OCI-LY7 (cell line): ENCODE measurements around the gene MARCHF9.

Experiments
- EZH2phosphoT487 ChIP-seq: fragments of 200-600 bp; sonication (generic); IDR thresholded peaks from 2 replicates; pipeline ENCODE4 v1.6.1; 2018; ENCODE audit warnings: low read depth, borderline replicate concordance, mild to moderate bottlenecking, mixed run types, antibody characterized with exemption, low read length, moderate library complexity, mixed read lengths
- TF ChIP-seq, protein P1 (sequence below): fragments of 200-600 bp; sonication (generic); conservative IDR thresholded peaks from 2 replicates; pipeline ENCODE4 v1.5.1; 2014; ENCODE audit warnings: mild to moderate bottlenecking, antibody characterized with exemption, low read length, moderate library complexity, mixed read lengths

DNA sequence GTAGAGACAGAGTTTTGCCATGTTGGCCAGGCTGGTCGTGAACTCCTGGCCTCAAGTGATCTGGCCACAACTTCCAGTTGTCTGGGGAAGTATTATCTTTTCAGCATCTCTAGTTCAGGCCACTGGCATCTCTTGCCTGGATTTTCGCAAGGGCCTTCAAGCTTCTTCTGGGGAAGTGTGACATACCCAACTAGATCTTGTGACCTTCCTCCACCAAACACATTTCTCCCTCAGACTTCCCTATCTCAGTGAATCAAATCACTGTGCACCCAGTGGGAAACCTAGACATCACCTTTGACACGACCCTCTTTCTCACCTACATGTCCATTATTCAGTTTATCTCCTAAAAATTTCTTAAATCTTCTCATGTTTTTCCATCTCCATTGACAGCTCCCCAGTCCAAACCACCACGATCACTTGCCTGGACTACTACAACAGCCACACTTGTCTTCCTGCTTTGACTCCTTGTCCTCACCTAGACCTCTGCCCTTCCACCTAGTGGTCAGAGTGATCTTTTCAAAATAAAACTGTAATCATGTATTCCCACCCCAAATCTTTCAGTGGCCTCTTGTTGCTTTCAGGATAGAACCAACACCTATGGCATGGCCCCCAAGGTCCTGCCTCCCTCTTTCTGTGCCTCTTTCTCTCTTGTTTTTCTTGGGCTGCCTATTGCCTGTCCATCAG is 20.8 kb downstream of the MARCHF9 start:
- TF ChIP-seq, protein P1, sequence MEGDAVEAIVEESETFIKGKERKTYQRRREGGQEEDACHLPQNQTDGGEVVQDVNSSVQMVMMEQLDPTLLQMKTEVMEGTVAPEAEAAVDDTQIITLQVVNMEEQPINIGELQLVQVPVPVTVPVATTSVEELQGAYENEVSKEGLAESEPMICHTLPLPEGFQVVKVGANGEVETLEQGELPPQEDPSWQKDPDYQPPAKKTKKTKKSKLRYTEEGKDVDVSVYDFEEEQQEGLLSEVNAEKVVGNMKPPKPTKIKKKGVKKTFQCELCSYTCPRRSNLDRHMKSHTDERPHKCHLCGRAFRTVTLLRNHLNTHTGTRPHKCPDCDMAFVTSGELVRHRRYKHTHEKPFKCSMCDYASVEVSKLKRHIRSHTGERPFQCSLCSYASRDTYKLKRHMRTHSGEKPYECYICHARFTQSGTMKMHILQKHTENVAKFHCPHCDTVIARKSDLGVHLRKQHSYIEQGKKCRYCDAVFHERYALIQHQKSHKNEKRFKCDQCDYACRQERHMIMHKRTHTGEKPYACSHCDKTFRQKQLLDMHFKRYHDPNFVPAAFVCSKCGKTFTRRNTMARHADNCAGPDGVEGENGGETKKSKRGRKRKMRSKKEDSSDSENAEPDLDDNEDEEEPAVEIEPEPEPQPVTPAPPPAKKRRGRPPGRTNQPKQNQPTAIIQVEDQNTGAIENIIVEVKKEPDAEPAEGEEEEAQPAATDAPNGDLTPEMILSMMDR: peak; percentile 67
- TF ChIP-seq EZH2phosphoT487: no peak
